GM12874 (cell line): ENCODE data around the gene JUNB.

Experiments used
- CTCF ChIP-seq: IDR thresholded peaks from 2 replicates; pipeline ENCODE4 v1.5.1; 2011; ENCODE audit warnings: low read depth, mild to moderate bottlenecking, control low read depth, low read length, moderate library complexity; ENCODE audit not compliant: insufficient read depth

JUNB gene

GRCh38 chr19:12792051-12792852, 966 bp downstream of the JUNB start:
- TF ChIP-seq CTCF, result no peak

GRCh38 chr19:12792853-12793289, 1.6 kb downstream of the JUNB start:
- TF ChIP-seq CTCF, result no peak

GRCh38 chr19:12793290-12794195, 2.3 kb downstream of the JUNB start:
- TF ChIP-seq CTCF, result no peak

GRCh38 chr19:12794196-12794941, 3.1 kb downstream of the JUNB start:
- TF ChIP-seq CTCF, result no peak

- TF ChIP-seq CTCF, result no peak
Observed at GRCh38 chr19:12794971-12795381, 3.7 kb downstream of the JUNB start.

- peak; percentile 93 for TF ChIP-seq CTCF
Observed at GRCh38 chr19:12796146-12797071, 5.1 kb downstream of the JUNB start.
